ENCODE measurements around the gene CEP250.

Gene CEP250

DNA sequence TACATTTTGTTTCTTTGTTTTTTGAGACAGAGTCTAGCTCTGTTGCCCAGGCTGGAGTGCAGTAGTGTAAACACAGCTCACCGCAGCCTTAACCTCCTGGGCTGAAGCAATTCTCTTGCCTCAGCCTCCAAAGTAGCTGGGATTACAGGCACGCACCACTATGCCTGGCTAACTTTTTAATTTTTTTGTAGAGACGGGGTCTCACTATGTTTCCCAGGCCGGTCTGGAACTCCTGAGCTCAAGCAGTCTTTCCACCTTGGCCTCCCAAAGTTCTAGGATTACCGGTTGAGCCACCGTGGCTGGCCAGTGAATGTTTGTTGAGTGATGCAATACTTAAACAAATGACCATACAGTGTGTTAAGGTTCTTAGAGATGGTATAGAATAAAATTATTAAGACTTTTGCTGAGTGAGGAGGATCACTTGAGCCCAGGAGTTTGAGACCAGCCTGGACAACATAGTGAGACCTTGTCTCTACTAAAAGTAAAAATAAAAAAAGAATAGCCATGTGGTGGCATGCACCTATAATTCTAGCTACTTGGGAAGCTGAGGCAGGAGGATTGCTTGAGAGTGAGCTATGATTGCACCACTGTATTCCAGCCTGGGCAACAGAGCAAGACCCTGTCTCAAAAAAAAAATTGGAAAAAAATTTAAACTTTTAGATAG is 13.4 kb downstream of the CEP250 start:
- no peak for TF ChIP-seq GATA3 (IDR thresholded peaks at IDR 0.05; ENCODE audit: low read depth, low read length)
- TF ChIP-seq GATA2 (IDR thresholded peaks at IDR 0.05; ENCODE audit: low read depth, low read length), result no peak

GRCh38 chr20:35472209-35472608 is 16.8 kb downstream of the CEP250 start:
- no peak for TF ChIP-seq GATA2 (IDR thresholded peaks at IDR 0.05; ENCODE audit: low read depth, low read length)

- no peak for TF ChIP-seq GATA2 (IDR thresholded peaks at IDR 0.05; ENCODE audit: low read depth, low read length)
- no peak for TF ChIP-seq GATA3 (IDR thresholded peaks at IDR 0.05; ENCODE audit: low read depth, low read length)
Observed at GRCh38 chr20:35473684-35474083, 18.3 kb downstream of the CEP250 start.

DNA sequence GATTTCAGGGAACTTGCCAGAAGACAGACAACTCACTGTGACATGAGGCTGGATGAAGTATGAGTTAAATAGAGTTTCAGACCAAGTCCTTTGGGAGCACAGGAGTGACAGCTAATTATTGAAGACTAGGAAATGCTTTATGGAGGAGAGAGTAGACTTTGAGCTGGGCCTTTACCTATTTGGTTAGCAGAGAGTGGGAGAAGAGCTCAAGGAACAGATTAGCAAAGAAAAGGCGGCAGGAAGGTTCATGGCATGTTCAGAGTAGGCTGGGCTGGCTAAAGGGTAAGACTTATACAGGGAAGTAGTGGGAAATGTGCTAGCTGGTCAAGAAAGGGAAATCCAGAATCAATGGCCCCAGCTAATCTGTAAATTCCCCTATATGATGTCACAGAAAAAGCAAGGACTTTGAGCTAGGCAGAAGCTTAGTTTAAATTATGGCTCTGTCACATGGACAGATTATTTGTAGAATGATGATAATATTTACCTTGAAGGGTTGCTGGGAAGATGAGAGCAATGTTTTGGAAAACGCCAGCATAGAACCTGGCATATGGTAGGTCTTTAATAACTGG is 19.0 kb downstream of the CEP250 start:
- TF ChIP-seq GATA2 (IDR thresholded peaks at IDR 0.05; ENCODE audit: low read depth, low read length) (no peak), GATA3 (IDR thresholded peaks at IDR 0.05; ENCODE audit: low read depth, low read length) (no peak)

DNA sequence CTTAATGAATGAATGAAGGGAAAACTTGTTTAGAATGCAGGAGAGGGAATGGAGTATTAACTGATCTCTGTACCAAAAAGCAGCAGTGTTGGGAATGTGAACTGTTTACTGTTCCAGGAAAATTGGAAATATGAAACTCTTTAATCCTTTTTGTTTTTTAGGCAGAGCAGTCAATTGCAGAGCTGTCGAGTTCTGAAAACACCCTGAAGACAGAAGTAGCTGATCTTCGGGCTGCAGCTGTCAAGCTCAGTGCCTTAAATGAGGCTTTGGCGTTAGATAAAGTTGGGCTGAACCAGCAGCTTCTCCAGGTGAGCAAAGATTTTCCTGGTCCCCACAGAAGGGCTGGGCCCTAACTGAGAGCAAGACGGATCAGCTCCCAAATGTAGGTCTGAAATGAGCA is 20.9 kb downstream of the CEP250 start:
- TF ChIP-seq GATA2 (IDR thresholded peaks at IDR 0.05; ENCODE audit: low read depth, low read length) (no peak), GATA3 (IDR thresholded peaks at IDR 0.05; ENCODE audit: low read depth, low read length) (no peak)

DNA sequence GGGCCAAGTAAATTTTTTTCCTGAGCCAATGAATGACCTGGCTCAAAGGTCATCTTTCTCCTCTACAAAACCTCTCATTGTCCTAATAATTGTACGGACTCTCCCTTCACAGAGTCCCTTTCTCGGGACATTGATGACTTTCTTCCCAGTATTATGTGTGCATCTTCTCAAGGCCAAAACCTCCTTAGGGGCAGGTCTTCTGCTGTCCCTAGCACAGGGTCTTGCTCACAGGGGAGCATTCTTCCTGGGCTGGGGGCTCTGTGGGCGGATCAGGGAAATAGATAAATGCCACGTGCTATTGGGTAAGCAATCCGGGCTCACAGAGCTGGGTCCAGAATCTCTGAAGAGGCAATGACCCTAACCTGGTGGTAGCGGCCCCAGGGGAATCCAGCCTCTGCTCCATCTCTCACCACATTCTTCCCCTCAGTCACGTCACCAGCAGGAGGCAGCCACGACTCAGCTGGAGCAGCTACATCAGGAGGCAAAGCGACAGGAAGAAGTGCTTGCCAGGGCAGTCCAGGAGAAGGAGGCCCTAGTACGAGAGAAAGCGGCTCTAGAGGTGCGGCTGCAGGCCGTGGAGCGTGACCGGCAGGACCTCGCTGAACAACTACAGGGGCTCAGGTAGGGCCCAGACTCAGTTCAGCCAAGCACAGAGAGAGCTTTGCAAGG is 23.5 kb downstream of the CEP250 start:
- TF ChIP-seq GATA2 (IDR thresholded peaks at IDR 0.05; ENCODE audit: low read depth, low read length) (no peak), GATA3 (IDR thresholded peaks at IDR 0.05; ENCODE audit: low read depth, low read length) (no peak)

DNA sequence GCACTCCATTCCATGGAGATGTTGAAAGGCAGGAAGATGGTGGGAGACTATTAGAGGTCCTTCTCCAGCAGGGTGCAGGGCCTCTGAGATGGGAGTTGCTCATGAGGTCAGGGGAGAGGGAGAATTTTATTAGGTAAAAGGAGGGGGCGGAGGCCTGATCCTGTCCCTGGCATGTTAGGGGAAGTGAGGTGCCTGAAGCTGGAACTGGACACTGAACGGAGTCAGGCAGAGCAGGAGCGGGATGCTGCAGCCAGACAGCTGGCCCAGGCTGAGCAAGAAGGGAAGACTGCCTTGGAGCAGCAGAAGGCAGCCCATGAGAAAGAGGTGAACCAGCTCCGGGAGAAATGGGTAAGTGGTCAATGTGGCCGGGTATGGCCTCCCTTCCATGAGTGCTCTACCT is 24.4 kb downstream of the CEP250 start:
- TF ChIP-seq GATA3 (IDR thresholded peaks at IDR 0.05; ENCODE audit: low read depth, low read length) (no peak), GATA2 (IDR thresholded peaks at IDR 0.05; ENCODE audit: low read depth, low read length) (no peak)

GRCh38 chr20:35487479-35487878 is 32.1 kb downstream of the CEP250 start:
- TF ChIP-seq GATA2 (IDR thresholded peaks at IDR 0.05; ENCODE audit: low read depth, low read length) (no peak), GATA3 (IDR thresholded peaks at IDR 0.05; ENCODE audit: low read depth, low read length) (no peak)

GRCh38 chr20:35489717-35490116 is 34.3 kb downstream of the CEP250 start:
- no peak for TF ChIP-seq GATA3 (IDR thresholded peaks at IDR 0.05; ENCODE audit: low read depth, low read length)
- no peak for TF ChIP-seq GATA2 (IDR thresholded peaks at IDR 0.05; ENCODE audit: low read depth, low read length)

DNA sequence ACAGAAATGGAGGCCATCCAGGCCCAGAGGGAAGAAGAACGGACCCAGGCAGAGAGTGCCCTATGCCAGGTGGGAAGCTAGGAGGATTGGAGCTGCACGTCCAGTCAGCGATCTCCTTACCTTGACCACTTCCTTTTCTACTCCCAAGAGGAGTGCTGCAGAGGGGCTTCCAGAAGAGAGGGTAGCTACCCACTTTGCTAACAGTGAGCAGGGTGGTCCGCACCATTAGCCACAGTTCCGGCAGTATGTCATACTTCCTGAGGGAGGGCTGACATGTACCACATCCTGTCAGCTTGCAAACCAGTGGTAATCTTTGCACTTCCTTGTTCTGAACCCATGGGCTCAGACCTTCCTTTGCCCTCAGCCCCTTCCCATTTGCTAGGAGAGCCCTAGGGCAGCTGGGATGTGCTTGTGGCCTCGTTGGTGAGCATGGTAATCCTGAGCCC is 35.4 kb downstream of the CEP250 start:
- TF ChIP-seq GATA3 (IDR thresholded peaks at IDR 0.05; ENCODE audit: low read depth, low read length) (no peak), GATA2 (IDR thresholded peaks at IDR 0.05; ENCODE audit: low read depth, low read length) (no peak)

DNA sequence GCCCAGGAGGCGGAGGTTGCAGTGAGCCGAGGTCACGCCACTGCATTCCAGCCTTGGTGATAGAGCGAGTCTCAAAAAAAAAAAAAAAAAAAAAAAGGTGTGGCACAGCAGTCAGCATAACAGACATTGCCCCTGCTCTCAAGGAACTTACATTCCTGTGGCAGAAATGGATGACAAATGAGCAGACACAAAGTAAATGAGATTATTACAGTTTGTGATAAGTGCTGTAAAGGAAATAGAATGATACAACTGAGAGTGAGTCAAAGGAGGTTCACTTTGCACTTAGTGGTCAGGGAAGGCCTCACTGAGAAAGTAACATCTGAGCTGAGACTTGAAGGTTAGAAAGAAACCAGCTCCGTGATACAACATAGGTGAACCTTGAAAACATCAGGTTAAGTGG is 36.4 kb downstream of the CEP250 start:
- TF ChIP-seq GATA2 (IDR thresholded peaks at IDR 0.05; ENCODE audit: low read depth, low read length) (no peak), GATA3 (IDR thresholded peaks at IDR 0.05; ENCODE audit: low read depth, low read length) (no peak)

DNA sequence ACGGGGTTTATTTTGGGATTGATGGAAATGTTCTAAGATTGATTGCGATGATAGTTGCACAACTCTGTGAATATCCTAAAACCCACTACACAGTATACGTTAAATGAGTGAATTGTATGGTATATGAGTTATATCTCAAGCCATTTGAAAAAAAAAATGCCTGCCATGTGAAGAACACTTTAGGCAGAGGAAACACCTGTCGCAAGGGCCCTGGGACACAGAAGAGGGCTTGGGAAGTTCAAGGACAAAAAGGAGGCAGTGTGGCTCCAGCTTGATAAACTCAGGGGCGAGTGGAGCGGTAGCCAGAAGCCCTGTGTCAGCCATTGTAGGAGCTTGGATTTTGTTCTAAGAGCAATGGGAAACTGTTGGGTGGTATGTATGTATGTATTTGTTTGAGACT is 37.0 kb downstream of the CEP250 start:
- TF ChIP-seq GATA3 (IDR thresholded peaks at IDR 0.05; ENCODE audit: low read depth, low read length) (no peak), GATA2 (IDR thresholded peaks at IDR 0.05; ENCODE audit: low read depth, low read length) (no peak)

- TF ChIP-seq GATA2 (IDR thresholded peaks at IDR 0.05; ENCODE audit: low read depth, low read length) (no peak), GATA3 (IDR thresholded peaks at IDR 0.05; ENCODE audit: low read depth, low read length) (no peak)
Observed at GRCh38 chr20:35496481-35496880, 41.1 kb downstream of the CEP250 start.

GRCh38 chr20:35497320-35497719 is 41.9 kb downstream of the CEP250 start:
- TF ChIP-seq GATA2 (IDR thresholded peaks at IDR 0.05; ENCODE audit: low read depth, low read length), result no peak
- no peak for TF ChIP-seq GATA3 (IDR thresholded peaks at IDR 0.05; ENCODE audit: low read depth, low read length)

- TF ChIP-seq GATA2 (IDR thresholded peaks at IDR 0.05; ENCODE audit: low read depth, low read length), result no peak
- no peak for TF ChIP-seq GATA3 (IDR thresholded peaks at IDR 0.05; ENCODE audit: low read depth, low read length)
Observed at GRCh38 chr20:35497780-35498189, 42.4 kb downstream of the CEP250 start.
